ENCODE data around the gene CNGA4. TPM values are rescaled to one million over a fixed set of nuclear protein-coding genes. Genes with fewer than 3 reads are reported as not detected.

The CNGA4 gene
- total and polyA plus RNA-seq, 2 of the 13 experiments (the other 11 are each of a cell fraction or from before 2014, with no cell fraction given), result 0.03 TPM; not detected in 1

DNA sequence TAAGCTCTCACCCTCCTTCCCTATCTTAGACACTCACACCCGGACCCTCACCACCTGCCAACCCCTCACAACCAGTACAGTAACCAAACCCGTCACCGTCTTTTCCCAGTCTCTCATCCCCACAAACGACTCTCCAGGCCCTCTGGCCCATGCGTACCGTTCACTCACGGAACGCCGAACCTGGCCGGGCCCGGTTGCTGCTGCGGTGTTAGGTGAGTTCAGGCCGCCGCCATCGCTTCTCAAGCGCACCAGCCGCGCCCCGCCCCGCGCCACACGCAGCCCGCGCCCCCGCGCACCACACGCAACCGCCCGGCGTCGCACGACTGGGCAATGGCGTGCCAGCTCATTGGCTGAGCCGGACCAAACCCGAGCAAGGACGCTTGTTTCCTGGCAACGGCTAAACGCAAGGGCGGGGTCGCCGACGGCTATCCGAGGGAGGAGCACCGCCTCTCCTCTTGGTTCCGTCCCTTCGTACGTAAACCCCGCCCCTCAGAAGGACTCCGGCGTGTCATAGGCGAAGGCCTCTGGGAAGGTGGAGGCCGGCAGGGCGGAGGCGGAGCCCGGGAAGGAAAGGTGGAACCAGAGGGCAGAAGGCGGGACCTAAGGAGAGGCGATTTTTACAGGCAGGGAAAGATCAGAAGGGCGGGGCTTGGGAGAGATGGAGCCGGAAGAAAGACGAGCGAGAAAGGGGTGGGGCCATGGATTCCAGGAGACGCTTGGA lies 4.3 kb upstream of the CNGA4 start, which contains the start of gene FHIP1B (continued):
- TF ChIP-seq, protein P1, sequence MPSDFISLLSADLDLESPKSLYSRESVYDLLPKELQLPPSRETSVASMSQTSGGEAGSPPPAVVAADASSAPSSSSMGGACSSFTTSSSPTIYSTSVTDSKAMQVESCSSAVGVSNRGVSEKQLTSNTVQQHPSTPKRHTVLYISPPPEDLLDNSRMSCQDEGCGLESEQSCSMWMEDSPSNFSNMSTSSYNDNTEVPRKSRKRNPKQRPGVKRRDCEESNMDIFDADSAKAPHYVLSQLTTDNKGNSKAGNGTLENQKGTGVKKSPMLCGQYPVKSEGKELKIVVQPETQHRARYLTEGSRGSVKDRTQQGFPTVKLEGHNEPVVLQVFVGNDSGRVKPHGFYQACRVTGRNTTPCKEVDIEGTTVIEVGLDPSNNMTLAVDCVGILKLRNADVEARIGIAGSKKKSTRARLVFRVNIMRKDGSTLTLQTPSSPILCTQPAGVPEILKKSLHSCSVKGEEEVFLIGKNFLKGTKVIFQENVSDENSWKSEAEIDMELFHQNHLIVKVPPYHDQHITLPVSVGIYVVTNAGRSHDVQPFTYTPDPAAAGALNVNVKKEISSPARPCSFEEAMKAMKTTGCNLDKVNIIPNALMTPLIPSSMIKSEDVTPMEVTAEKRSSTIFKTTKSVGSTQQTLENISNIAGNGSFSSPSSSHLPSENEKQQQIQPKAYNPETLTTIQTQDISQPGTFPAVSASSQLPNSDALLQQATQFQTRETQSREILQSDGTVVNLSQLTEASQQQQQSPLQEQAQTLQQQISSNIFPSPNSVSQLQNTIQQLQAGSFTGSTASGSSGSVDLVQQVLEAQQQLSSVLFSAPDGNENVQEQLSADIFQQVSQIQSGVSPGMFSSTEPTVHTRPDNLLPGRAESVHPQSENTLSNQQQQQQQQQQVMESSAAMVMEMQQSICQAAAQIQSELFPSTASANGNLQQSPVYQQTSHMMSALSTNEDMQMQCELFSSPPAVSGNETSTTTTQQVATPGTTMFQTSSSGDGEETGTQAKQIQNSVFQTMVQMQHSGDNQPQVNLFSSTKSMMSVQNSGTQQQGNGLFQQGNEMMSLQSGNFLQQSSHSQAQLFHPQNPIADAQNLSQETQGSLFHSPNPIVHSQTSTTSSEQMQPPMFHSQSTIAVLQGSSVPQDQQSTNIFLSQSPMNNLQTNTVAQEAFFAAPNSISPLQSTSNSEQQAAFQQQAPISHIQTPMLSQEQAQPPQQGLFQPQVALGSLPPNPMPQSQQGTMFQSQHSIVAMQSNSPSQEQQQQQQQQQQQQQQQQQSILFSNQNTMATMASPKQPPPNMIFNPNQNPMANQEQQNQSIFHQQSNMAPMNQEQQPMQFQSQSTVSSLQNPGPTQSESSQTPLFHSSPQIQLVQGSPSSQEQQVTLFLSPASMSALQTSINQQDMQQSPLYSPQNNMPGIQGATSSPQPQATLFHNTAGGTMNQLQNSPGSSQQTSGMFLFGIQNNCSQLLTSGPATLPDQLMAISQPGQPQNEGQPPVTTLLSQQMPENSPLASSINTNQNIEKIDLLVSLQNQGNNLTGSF (CRISPR knock-in tag; IDR thresholded peaks at IDR 0.05), result no peak
- TF ChIP-seq ZFP82 (CRISPR knock-in tag; IDR thresholded peaks at IDR 0.05; ENCODE audit: borderline replicate concordance), result no peak
- TF ChIP-seq SKI (IDR thresholded peaks at IDR 0.05; ENCODE audit: partially characterized antibody), result peak; percentile 50
- TF ChIP-seq, protein P2, sequence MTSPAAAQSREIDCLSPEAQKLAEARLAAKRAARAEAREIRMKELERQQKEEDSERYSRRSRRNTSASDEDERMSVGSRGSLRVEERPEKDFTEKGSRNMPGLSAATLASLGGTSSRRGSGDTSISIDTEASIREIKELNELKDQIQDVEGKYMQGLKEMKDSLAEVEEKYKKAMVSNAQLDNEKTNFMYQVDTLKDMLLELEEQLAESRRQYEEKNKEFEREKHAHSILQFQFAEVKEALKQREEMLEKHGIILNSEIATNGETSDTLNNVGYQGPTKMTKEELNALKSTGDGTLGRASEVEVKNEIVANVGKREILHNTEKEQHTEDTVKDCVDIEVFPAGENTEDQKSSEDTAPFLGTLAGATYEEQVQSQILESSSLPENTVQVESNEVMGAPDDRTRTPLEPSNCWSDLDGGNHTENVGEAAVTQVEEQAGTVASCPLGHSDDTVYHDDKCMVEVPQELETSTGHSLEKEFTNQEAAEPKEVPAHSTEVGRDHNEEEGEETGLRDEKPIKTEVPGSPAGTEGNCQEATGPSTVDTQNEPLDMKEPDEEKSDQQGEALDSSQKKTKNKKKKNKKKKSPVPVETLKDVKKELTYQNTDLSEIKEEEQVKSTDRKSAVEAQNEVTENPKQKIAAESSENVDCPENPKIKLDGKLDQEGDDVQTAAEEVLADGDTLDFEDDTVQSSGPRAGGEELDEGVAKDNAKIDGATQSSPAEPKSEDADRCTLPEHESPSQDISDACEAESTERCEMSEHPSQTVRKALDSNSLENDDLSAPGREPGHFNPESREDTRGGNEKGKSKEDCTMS (CRISPR knock-in tag; conservative IDR thresholded peaks at IDR 0.05), result no peak
- no peak for TF ChIP-seq ZNF703 (CRISPR knock-in tag; IDR thresholded peaks at IDR 0.05; ENCODE audit: borderline replicate concordance)
- TF ChIP-seq ZNF260 (CRISPR knock-in tag; IDR thresholded peaks at IDR 0.05; ENCODE audit: borderline replicate concordance, low read depth), result no peak
- TF ChIP-seq ZNF761 (CRISPR knock-in tag; conservative IDR thresholded peaks at IDR 0.05), result no peak
- TF ChIP-seq ZNF207 (IDR thresholded peaks at IDR 0.05; ENCODE audit: borderline replicate concordance), result no peak
- TF ChIP-seq ZNF256 (CRISPR knock-in tag; conservative IDR thresholded peaks at IDR 0.05), result no peak
- no peak for TF ChIP-seq SP1 (IDR thresholded peaks at IDR 0.05)
- TF ChIP-seq SP1 (CRISPR knock-in tag; IDR thresholded peaks at IDR 0.05), result peak; percentile 73
- TF ChIP-seq, protein P3, sequence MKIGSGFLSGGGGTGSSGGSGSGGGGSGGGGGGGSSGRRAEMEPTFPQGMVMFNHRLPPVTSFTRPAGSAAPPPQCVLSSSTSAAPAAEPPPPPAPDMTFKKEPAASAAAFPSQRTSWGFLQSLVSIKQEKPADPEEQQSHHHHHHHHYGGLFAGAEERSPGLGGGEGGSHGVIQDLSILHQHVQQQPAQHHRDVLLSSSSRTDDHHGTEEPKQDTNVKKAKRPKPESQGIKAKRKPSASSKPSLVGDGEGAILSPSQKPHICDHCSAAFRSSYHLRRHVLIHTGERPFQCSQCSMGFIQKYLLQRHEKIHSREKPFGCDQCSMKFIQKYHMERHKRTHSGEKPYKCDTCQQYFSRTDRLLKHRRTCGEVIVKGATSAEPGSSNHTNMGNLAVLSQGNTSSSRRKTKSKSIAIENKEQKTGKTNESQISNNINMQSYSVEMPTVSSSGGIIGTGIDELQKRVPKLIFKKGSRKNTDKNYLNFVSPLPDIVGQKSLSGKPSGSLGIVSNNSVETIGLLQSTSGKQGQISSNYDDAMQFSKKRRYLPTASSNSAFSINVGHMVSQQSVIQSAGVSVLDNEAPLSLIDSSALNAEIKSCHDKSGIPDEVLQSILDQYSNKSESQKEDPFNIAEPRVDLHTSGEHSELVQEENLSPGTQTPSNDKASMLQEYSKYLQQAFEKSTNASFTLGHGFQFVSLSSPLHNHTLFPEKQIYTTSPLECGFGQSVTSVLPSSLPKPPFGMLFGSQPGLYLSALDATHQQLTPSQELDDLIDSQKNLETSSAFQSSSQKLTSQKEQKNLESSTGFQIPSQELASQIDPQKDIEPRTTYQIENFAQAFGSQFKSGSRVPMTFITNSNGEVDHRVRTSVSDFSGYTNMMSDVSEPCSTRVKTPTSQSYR (CRISPR knock-in tag; IDR thresholded peaks at IDR 0.05; ENCODE audit: borderline replicate concordance), result no peak
- TF ChIP-seq SSRP1 (CRISPR knock-in tag; IDR thresholded peaks at IDR 0.05), result no peak
- TF ChIP-seq ETV5 (CRISPR knock-in tag; IDR thresholded peaks at IDR 0.05; ENCODE audit: borderline replicate concordance), result no peak
- TF ChIP-seq ZKSCAN1 (IDR thresholded peaks at IDR 0.05; ENCODE audit: low read length), result no peak
- no peak for TF ChIP-seq IKZF4 (CRISPR knock-in tag; IDR thresholded peaks at IDR 0.05; ENCODE audit: borderline replicate concordance, low read depth, not compliant biosample characterization)
- 0 out of 2 replicates have a peak, but pooled peaks have one; percentile 11 for TF ChIP-seq ESRRA (CRISPR knock-in tag; IDR thresholded peaks at IDR 0.05; ENCODE audit: low read depth)
